Lower leg skin (tissue), 4 donors: ENCODE data around the gene LTBP4. TPM values are rescaled to one million over a fixed set of nuclear protein-coding genes. Genes with fewer than 3 reads are reported as not detected.

Source experiments
- DNase-seq, 2 donors: peaks; one replicate each; pipeline ENCODE4 v3.0.0-alpha.2; 2019; ENCODE audit warnings: low spot score in 2 of 2
- H3K4me3 ChIP-seq: fragments of 200-600 bp; sonication (generic); 2 replicates; pipeline ENCODE4 v1.5.1; 2017; ENCODE audit warnings: mild to moderate bottlenecking, low read depth; ENCODE audit not compliant: poor library complexity, severe bottlenecking
- POLR2A ChIP-seq, 2 donors: fragments of 450-650 bp; IDR thresholded peaks; one replicate each; pipeline ENCODE4 v1.6.1; 2016 to 2017; ENCODE audit warnings: antibody characterized with exemption in 2 of 2, mild to moderate bottlenecking in 1 of 2, moderate library complexity in 1 of 2
- WGBS, 2 donors: methylation state at CpG; one replicate each; pipeline ENCODE4 v1.1.5; 2018; 5-methylcytosine and 5-hydroxymethylcytosine counted together
- intact Hi-C: fragments of 100-400 bp; cut with DNase I; formaldehyde crosslinking; loops from one replicate; pipeline ENCODE4 v1.15.0; 2023; ENCODE audit warnings: low total_unique reads
- total RNA-seq, 4 donors: library from RNA; depleted of rRNA; stranded (reverse); fragments of >200 nt; gene quantifications; one replicate each; pipeline ENCODE4 v1.1.0, GENCODE V29; 2016
- TF ChIP-seq, protein P1 (sequence below), 3 donors: fragments of 450-650 bp; IDR thresholded peaks; one replicate each; pipeline ENCODE4 v1.5.1; 2016; ENCODE audit warnings: antibody characterized with exemption in 3 of 3, mild to moderate bottlenecking in 3 of 3, moderate library complexity in 2 of 3

The LTBP4 gene
- total RNA-seq, 4 donors from 2014 or later = 113 to 181 (median 144) TPM

DNA sequence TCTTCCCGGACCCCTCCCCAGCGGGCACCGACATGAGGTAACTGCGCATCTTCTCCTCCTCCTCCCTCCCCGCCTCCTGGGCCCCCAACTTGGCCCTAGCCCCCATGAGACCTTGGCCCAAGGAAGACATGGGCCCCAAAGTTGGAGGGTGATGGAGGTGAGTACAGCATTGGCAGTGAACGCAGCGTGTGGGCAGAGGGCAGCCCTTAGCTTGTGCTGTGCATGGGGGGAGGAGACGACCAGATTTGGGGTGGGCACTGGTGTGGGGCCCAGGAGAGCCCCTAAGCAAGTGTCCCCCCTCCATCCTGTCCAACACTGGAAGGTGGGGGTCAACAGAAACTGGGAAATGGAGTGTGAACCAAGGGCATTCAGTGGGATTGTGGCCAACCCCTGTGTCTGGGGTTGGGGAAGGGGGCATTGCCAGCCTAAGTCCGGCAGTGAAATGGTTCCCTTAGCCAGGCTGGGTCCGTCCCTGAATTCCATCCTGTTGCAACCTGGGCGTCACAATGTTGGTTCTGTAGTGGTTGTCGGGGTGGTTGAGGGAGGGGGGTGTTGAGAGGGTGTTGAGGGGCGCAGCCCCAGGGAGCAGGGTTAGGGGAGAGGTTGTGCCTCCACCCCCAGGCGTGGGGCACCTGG lies 65.8 kb downstream of the LTBP4 start:
- no peak overlapping the region for H3K4me3 ChIP-seq
- intact Hi-C loops = loop anchor here (10.0 kb wide), 1 partner anchor 308 kb away; no protein-coding TSS in a partner anchor
- DNase-seq = no peak
- WGBS, 2 donors = 84 to 85% methylated on average over 14 of the region's 14 CpGs
- TF ChIP-seq, protein P1, sequence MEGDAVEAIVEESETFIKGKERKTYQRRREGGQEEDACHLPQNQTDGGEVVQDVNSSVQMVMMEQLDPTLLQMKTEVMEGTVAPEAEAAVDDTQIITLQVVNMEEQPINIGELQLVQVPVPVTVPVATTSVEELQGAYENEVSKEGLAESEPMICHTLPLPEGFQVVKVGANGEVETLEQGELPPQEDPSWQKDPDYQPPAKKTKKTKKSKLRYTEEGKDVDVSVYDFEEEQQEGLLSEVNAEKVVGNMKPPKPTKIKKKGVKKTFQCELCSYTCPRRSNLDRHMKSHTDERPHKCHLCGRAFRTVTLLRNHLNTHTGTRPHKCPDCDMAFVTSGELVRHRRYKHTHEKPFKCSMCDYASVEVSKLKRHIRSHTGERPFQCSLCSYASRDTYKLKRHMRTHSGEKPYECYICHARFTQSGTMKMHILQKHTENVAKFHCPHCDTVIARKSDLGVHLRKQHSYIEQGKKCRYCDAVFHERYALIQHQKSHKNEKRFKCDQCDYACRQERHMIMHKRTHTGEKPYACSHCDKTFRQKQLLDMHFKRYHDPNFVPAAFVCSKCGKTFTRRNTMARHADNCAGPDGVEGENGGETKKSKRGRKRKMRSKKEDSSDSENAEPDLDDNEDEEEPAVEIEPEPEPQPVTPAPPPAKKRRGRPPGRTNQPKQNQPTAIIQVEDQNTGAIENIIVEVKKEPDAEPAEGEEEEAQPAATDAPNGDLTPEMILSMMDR (IDR thresholded peaks at IDR 0.05) = no peak
- no peak for TF ChIP-seq POLR2A (IDR thresholded peaks at IDR 0.05)

DNA sequence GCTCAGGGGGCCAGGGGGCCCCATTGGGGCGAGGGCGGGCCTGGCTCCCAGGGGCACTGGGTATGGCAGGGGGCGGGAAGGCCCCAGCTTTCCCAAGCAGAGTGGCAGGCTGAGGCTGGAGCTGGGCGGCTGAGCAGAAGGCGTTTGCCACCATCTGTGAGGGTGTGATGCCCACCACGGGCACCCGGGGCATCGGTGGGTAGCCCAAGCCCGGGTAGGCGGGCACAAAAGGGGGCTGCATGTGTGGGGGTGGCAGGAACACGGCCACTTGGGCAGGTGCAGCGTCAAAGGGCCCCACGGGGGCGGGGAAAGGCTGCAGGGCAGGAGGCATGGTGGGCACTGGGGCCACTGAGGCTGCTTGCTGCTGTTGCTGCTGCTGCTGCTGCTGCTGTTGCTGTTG lies 66.4 kb downstream of the LTBP4 start:
- no peak overlapping the region for H3K4me3 ChIP-seq
- TF ChIP-seq POLR2A (IDR thresholded peaks at IDR 0.05) = no peak
- TF ChIP-seq, protein P1 (IDR thresholded peaks at IDR 0.05) = no peak
- DNase-seq = no peak
- intact Hi-C loops = loop anchor here (10.0 kb wide), 1 partner anchor 307 kb away; no protein-coding TSS in a partner anchor
- 90 to 93% methylated on average over 13 to 14 of the region's 14 CpGs for WGBS, 2 donors

DNA sequence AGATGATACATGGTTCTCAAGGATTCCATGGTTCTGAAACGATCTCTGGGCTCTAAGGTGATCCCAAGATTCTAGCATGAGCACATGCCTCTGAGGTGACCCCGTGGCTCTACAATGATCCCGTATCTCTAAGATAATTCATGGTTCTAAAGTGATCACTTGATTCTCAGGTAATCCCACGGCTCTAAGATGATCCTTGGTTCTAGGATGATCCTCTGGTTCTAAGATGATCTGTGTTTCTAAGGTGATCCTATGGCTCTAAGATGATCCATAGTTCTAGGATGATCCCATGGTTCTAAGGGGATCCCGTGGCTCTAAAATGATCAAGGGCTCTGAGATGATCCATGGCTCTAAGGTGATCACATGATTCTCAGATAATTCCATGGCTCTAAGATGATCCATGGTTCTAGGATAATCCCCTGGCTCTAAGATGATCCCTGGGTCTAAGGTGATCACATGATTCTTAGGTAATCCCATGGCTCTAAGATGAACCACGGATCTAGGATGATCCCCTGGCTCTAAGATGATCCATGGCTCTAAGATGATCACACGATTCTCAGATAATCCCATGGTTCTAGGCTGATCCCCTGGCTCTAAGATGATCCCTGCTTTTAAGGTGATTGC lies 67.9 kb downstream of the LTBP4 start:
- DNase-seq = no peak
- 91 to 98% methylated on average over 7 of the region's 7 CpGs for WGBS, 2 donors
- no peak for TF ChIP-seq POLR2A (IDR thresholded peaks at IDR 0.05)
- TF ChIP-seq, protein P1 (IDR thresholded peaks at IDR 0.05) = no peak
- intact Hi-C loops = loop anchor here (10.0 kb wide), 1 partner anchor 306 kb away; no protein-coding TSS in a partner anchor
- no peak overlapping the region for H3K4me3 ChIP-seq

DNA sequence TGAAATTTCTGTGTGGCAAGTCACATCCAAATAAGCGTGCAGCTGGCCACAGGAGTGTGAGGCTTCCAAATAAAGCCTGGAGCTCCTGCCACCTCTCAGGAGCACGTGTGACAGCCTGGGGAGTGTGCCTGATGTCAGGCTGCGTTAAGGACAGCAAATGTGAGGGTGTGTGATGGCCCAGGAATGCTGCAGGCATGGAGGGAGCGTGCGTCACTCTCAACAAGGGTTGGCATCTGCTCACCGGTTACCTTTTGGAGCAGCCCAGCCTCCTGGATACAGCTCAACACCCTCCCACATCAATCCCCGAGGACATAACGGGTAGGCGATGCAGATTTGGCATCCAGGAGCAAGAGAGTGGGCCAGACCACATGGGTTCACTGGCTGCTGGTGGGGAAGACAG lies 70.2 kb downstream of the LTBP4 start:
- TF ChIP-seq, protein P1 (IDR thresholded peaks at IDR 0.05) = no peak
- TF ChIP-seq POLR2A (IDR thresholded peaks at IDR 0.05) = no peak
- H3K4me3 ChIP-seq = no peak overlapping the region
- intact Hi-C loops = no loop called here
- WGBS, 2 donors = 56% methylated on average over 9 of the region's 9 CpGs
- no peak for DNase-seq

DNA sequence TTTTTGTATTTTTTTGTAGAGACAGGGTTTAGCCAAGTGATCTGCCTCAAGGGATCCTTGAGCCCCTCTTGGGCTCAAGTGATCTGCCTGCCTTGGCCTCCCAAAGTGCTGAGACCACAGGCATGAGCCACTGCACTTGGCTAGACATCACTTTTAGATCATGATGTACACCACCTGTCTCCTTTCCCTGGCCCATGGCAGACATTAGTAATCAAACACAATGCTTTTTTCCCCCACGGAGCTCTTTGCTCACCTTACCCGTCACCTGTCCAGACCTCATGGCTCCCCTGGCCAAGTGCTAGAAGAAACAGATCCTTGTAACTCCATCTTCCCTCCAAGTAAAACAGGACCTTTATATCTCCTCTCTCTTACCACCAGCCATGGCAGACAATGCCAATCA lies 70.9 kb downstream of the LTBP4 start:
- intact Hi-C loops = no loop called here
- no peak for DNase-seq
- TF ChIP-seq, protein P1 (IDR thresholded peaks at IDR 0.05) = no peak
- 82 to 91% methylated on average over 2 of the region's 2 CpGs for WGBS, 2 donors
- H3K4me3 ChIP-seq = no peak overlapping the region
